Keratinocyte (primary cell): Measurements from ENCODE around the gene ALOX12B. TPM values are rescaled to one million over a fixed set of nuclear protein-coding genes. Genes with fewer than 3 reads are reported as not detected.

Experiments used
- DNase-seq: peaks from one replicate; pipeline ENCODE4 v3.0.0-alpha.2; 2011; ENCODE audit warnings: low read depth, missing footprints, low spot score
- FAIRE-seq: peaks from 2 replicates; lab custom pipeline; 2011; peaks lifted over from hg19 to GRCh38; lab: Jason Lieb, UNC
- H2AFZ ChIP-seq: 2 replicates; pipeline ENCODE4 v1.6.0; 2012; ENCODE audit warnings: low read length, control low read depth, inconsistent platforms; ENCODE audit not compliant: control insufficient read depth
- H3K27ac ChIP-seq: 2 replicates; pipeline ENCODE4 v1.5.1; 2011; ENCODE audit warnings: low read length; ENCODE audit not compliant: control insufficient read depth, insufficient read depth
- H3K27me3 ChIP-seq: 3 replicates; pipeline ENCODE4 v1.6.0; 2011; ENCODE audit warnings: low read length; ENCODE audit not compliant: control insufficient read depth, insufficient read depth; ENCODE audit errors: extremely low read depth
- H3K36me3 ChIP-seq, 2 experiments: 2 replicates in 1 of 2; 3 replicates in 1 of 2; pipeline ENCODE4 v1.5.1; 2011; ENCODE audit warnings: low read length in 2 of 2, mild to moderate bottlenecking in 1 of 2; ENCODE audit not compliant: control insufficient read depth in 2 of 2, insufficient read depth in 2 of 2; ENCODE audit errors: extremely low read depth in 1 of 2
- H3K4me1 ChIP-seq: 3 replicates; pipeline ENCODE4 v1.5.1; 2011; ENCODE audit warnings: low read length; ENCODE audit not compliant: control insufficient read depth, insufficient read depth; ENCODE audit errors: extremely low read depth
- H3K4me2 ChIP-seq: 3 replicates; pipeline ENCODE4 v1.6.0; 2011; ENCODE audit warnings: low read depth, low read length; ENCODE audit not compliant: control insufficient read depth, insufficient read depth; ENCODE audit errors: extremely low read depth
- H3K4me3 ChIP-seq, 3 experiments: fragments of 200-600 bp in 1 of 3; sonication (generic) in 1 of 3; 2 replicates in 2 of 3; 3 replicates in 1 of 3; pipeline ENCODE4 v1.5.1; 2011 to 2016; ENCODE audit warnings: low read length in 3 of 3, mild to moderate bottlenecking in 3 of 3, control low read depth in 2 of 3, inconsistent platforms in 1 of 3, low read depth in 1 of 3, mixed read lengths in 1 of 3, mixed run types in 1 of 3, moderate library complexity in 1 of 3; ENCODE audit not compliant: control insufficient read depth in 2 of 3, insufficient read depth in 2 of 3; ENCODE audit errors: extremely low read depth in 1 of 3
- H3K79me2 ChIP-seq: 2 replicates; pipeline ENCODE4 v1.6.0; 2012; ENCODE audit warnings: low read length; ENCODE audit not compliant: control insufficient read depth, insufficient read depth
- H3K9ac ChIP-seq: 3 replicates; pipeline ENCODE4 v1.6.0; 2011; ENCODE audit warnings: low read length; ENCODE audit not compliant: control insufficient read depth, insufficient read depth; ENCODE audit errors: extremely low read depth
- H3K9me1 ChIP-seq: 3 replicates; pipeline ENCODE4 v1.6.0; 2011; ENCODE audit warnings: low read length; ENCODE audit not compliant: control insufficient read depth, insufficient read depth; ENCODE audit errors: extremely low read depth
- H3K9me3 ChIP-seq: 2 replicates; pipeline ENCODE4 v1.5.1; 2012; ENCODE audit warnings: low read depth, low read length; ENCODE audit not compliant: control insufficient read depth
- H4K20me1 ChIP-seq: 3 replicates; pipeline ENCODE4 v1.6.0; 2011; ENCODE audit warnings: low read length; ENCODE audit not compliant: control insufficient read depth, insufficient read depth; ENCODE audit errors: extremely low read depth
- EZH2 ChIP-seq: IDR thresholded peaks from one replicate; pipeline ENCODE4 v1.6.1; 2012; ENCODE audit warnings: inconsistent platforms, mild to moderate bottlenecking, low read length, moderate library complexity
- dilution Hi-C: fragments of 300-500 bp; cut with MboI; formaldehyde crosslinking; loops from one replicate; pipeline ENCODE4 v1.7.0; 2020; ENCODE audit warnings: low sequenced_read_pairs; ENCODE audit not compliant: extremely low pct_ligation_motif_present
- polyA plus RNA-seq, 5 experiments: library from polyadenylated mRNA; depleted of rRNA in 3 of 5; stranded (reverse) in 3 of 5; stranded (forward) in 1 of 5; unstranded in 1 of 5; fragments of >200 nt; gene quantifications; 1 replicate in 1 of 5; 2 replicates in 3 of 5; 3 replicates in 1 of 5; pipeline versions ENCODE4 v1.2.1 to v1.2.3, GENCODE V29; 2011 to 2012; ENCODE audit warnings: missing spikeins in 2 of 5, low read depth in 1 of 5, low replicate concordance in 1 of 5
- TF ChIP-seq, protein P1 (sequence below), 3 experiments: IDR thresholded peaks in 1 of 3; conservative IDR thresholded peaks in 1 of 3; optimal IDR thresholded peaks in 1 of 3; 2 replicates in 2 of 3; 3 replicates in 1 of 3; pipeline versions ENCODE3 to v1.5.1; 2011; ENCODE audit warnings: low read length in 3 of 3, mild to moderate bottlenecking in 3 of 3, moderate library complexity in 2 of 3, control low read depth in 1 of 3, inconsistent platforms in 1 of 3; ENCODE audit not compliant: insufficient read depth in 2 of 3; ENCODE audit errors: extremely low read depth in 1 of 3

Gene ALOX12B
- polyA plus RNA-seq, 1 donor (not counting 4 experiments of a cell fraction or from before 2014, with no cell fraction given) = 0.47 TPM

DNA sequence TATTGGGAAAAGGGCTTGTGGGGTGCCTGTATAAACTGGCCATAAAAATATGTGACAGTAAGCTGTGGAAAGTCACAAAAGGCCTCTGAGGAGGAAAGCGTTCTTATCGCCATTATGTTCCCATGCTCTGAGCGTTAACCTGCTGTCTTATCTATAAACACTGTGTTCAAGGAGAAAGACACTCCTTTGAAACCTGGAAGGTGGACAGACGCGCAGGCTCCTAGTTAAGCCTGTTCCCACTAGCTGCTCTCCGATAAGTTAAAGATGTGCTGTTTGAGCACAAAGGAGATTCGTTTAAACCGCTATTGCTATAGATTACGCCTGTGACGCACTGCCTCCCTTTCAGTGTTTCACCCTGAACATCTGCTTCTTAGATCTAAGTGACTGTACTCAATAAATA, 5.2 kb downstream of the ALOX12B start:
- no peaks in the 10 kb centered on the region for H3K36me3 ChIP-seq
- FAIRE-seq = no peak
- H3K9me1 ChIP-seq = no peaks in the 10 kb centered on the region
- H3K9me3 ChIP-seq = no peaks in the 10 kb centered on the region
- H3K79me2 ChIP-seq = no peaks in the 10 kb centered on the region
- peaks cover 13% of the 10 kb centered on the region for H3K4me1 ChIP-seq
- dilution Hi-C loops = no loop called here
- no peaks in the 10 kb centered on the region for H4K20me1 ChIP-seq
- no peak for DNase-seq
- H2AFZ ChIP-seq = no peak overlapping the region
- H3K27ac ChIP-seq = no peak overlapping the region
- no peak overlapping the region for H3K9ac ChIP-seq
- TF ChIP-seq EZH2 = no peak
- TF ChIP-seq, protein P1, sequence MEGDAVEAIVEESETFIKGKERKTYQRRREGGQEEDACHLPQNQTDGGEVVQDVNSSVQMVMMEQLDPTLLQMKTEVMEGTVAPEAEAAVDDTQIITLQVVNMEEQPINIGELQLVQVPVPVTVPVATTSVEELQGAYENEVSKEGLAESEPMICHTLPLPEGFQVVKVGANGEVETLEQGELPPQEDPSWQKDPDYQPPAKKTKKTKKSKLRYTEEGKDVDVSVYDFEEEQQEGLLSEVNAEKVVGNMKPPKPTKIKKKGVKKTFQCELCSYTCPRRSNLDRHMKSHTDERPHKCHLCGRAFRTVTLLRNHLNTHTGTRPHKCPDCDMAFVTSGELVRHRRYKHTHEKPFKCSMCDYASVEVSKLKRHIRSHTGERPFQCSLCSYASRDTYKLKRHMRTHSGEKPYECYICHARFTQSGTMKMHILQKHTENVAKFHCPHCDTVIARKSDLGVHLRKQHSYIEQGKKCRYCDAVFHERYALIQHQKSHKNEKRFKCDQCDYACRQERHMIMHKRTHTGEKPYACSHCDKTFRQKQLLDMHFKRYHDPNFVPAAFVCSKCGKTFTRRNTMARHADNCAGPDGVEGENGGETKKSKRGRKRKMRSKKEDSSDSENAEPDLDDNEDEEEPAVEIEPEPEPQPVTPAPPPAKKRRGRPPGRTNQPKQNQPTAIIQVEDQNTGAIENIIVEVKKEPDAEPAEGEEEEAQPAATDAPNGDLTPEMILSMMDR (optimal IDR thresholded peaks at IDR 0.05 in 1 of 3, IDR thresholded peaks at IDR 0.05 in 1 of 3, conservative IDR thresholded peaks at IDR 0.05 in 1 of 3; ENCODE audit: extremely low read depth in 1 of 3, insufficient read depth in 2 of 3, low read length in 3 of 3) = no peak
- no peak overlapping the region for H3K4me3 ChIP-seq
- no peak overlapping the region for H3K4me2 ChIP-seq
- no peaks in the 10 kb centered on the region for H3K27me3 ChIP-seq

DNA sequence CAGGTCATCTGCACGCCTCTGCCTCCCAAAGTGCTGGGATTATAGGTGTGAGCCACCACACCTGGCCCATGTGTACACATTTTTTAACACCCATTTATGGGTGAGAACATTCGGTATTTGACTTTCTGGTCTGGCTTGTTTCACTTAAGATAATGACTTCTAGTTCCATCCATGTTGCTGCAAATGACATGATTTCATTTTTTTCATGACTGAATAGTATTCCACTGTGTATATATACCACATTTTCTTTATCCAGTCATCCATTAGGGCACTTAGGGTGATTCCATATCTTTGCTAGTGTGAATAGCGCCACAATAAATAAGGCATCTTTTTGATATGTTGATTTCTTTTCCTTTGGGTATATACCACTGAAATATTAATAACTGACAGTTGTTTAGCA, 5.6 kb downstream of the ALOX12B start:
- Histone ChIP-seq H3K4me2 (no peak overlapping the region), H4K20me1 (no peaks in the 10 kb centered on the region), H3K9me3 (no peaks in the 10 kb centered on the region), H3K9ac (no peak overlapping the region), H2AFZ (no peak overlapping the region), H3K27ac (no peak overlapping the region), H3K9me1 (no peaks in the 10 kb centered on the region), H3K4me1 (peaks cover 13% of the 10 kb centered on the region), H3K4me3 (no peak overlapping the region), H3K79me2 (no peaks in the 10 kb centered on the region), H3K36me3 (no peaks in the 10 kb centered on the region), H3K27me3 (no peaks in the 10 kb centered on the region)
- DNase-seq (no peak), FAIRE-seq (no peak)
- dilution Hi-C loops = no loop called here
- no peak for TF ChIP-seq EZH2
- TF ChIP-seq, protein P1 (optimal IDR thresholded peaks at IDR 0.05 in 1 of 3, IDR thresholded peaks at IDR 0.05 in 1 of 3, conservative IDR thresholded peaks at IDR 0.05 in 1 of 3; ENCODE audit: extremely low read depth in 1 of 3, insufficient read depth in 2 of 3, low read length in 3 of 3) = no peak
